Measurements from ENCODE around the gene CERS6. TPM values are rescaled to one million over a fixed set of nuclear protein-coding genes. Genes with fewer than 3 reads are reported as not detected.

The CERS6 gene
- total RNA-seq, 1 donor, result 23.9 TPM

DNA sequence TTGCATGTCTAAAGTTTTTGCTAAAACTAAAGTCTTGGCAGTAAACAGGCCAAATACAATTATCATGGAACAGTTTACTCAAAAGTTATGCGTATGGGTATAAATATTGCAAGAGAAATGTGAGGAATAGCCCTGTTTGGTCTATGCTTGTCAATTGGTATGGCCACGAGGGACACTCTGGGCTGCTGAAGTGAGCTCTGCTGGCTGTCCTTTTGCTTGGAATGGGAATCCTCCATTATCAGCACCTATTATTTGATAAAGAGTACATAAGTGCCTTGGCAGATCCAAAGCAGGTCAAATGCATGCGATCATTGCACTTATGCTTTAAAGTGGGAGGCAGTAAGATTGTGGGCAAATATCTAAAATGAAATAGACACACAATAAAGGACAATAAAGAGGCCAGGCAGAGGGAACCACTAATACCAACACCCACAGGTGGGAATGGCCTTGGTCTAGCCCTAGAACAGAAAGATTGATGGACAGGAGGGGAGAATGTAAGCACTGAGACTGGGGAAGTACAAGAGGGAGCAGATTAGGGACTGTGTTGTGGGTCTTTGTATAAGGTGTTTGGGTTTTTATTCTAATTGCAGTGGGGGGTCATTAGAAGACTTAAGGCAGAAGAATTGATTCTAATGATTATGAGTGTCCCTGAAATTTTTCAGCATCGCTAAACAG, 286.3 kb downstream of the CERS6 start:
- H4K20me1 ChIP-seq (ENCODE audit: insufficient read depth, low read length), result no peaks in the 10 kb centered on the region
- no peak overlapping the region for H3K27ac ChIP-seq (ENCODE audit: low read depth, low read length)
- no peaks in the 10 kb centered on the region for H3K36me3 ChIP-seq (ENCODE audit: insufficient read depth, low read length)
- no peak for DNase-seq (ENCODE audit: insufficient read length, low spot score, missing footprints)
- no peak overlapping the region for H3K4me3 ChIP-seq (ENCODE audit: insufficient read depth, low read length)
- H3K4me2 ChIP-seq (ENCODE audit: insufficient read depth, low read length), result no peak overlapping the region
- H3K9me3 ChIP-seq (ENCODE audit: low read depth, low read length), result no peaks in the 10 kb centered on the region
- H2AFZ ChIP-seq (ENCODE audit: low read length), result no peak overlapping the region
- H3K27me3 ChIP-seq (ENCODE audit: insufficient read depth, low read length), result no peaks in the 10 kb centered on the region
- TF ChIP-seq, protein P1, sequence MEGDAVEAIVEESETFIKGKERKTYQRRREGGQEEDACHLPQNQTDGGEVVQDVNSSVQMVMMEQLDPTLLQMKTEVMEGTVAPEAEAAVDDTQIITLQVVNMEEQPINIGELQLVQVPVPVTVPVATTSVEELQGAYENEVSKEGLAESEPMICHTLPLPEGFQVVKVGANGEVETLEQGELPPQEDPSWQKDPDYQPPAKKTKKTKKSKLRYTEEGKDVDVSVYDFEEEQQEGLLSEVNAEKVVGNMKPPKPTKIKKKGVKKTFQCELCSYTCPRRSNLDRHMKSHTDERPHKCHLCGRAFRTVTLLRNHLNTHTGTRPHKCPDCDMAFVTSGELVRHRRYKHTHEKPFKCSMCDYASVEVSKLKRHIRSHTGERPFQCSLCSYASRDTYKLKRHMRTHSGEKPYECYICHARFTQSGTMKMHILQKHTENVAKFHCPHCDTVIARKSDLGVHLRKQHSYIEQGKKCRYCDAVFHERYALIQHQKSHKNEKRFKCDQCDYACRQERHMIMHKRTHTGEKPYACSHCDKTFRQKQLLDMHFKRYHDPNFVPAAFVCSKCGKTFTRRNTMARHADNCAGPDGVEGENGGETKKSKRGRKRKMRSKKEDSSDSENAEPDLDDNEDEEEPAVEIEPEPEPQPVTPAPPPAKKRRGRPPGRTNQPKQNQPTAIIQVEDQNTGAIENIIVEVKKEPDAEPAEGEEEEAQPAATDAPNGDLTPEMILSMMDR (IDR thresholded peaks at IDR 0.05; ENCODE audit: extremely low read depth, low read depth, low read length), result no peak
- H3K4me1 ChIP-seq (ENCODE audit: insufficient read depth, low read length), result no peaks in the 10 kb centered on the region
- no peaks in the 10 kb centered on the region for H3K79me2 ChIP-seq (ENCODE audit: insufficient read depth, low read length)

DNA sequence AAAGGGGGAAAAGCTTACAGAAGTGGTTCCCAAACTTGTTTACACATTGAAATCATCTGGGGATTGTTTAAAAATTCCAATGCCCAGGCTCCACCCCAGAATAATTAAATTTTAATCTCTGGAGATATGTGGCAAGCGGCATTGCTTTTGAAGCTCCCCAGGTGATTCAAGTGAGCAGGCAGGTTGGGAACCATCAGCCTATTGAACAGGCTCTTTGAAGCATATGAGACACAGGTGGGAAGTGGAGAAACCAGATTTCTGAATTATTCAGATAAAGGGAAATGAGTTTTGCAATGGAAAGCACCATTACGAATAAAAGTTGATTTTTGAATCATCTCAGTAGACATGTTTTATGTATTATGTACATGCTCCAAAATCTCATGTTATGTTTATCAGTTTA, 288.8 kb downstream of the CERS6 start:
- no peaks in the 10 kb centered on the region for H3K4me1 ChIP-seq (ENCODE audit: insufficient read depth, low read length)
- no peak overlapping the region for H2AFZ ChIP-seq (ENCODE audit: low read length)
- no peak overlapping the region for H3K4me2 ChIP-seq (ENCODE audit: insufficient read depth, low read length)
- TF ChIP-seq, protein P1 (IDR thresholded peaks at IDR 0.05; ENCODE audit: extremely low read depth, low read depth, low read length), result no peak
- no peaks in the 10 kb centered on the region for H4K20me1 ChIP-seq (ENCODE audit: insufficient read depth, low read length)
- H3K4me3 ChIP-seq (ENCODE audit: insufficient read depth, low read length), result no peak overlapping the region
- H3K79me2 ChIP-seq (ENCODE audit: insufficient read depth, low read length), result no peaks in the 10 kb centered on the region
- H3K27me3 ChIP-seq (ENCODE audit: insufficient read depth, low read length), result no peaks in the 10 kb centered on the region
- no peak for DNase-seq (ENCODE audit: insufficient read length, low spot score, missing footprints)
- H3K36me3 ChIP-seq (ENCODE audit: insufficient read depth, low read length), result no peaks in the 10 kb centered on the region
- H3K27ac ChIP-seq (ENCODE audit: low read depth, low read length), result no peak overlapping the region
- H3K9me3 ChIP-seq (ENCODE audit: low read depth, low read length), result no peaks in the 10 kb centered on the region

DNA sequence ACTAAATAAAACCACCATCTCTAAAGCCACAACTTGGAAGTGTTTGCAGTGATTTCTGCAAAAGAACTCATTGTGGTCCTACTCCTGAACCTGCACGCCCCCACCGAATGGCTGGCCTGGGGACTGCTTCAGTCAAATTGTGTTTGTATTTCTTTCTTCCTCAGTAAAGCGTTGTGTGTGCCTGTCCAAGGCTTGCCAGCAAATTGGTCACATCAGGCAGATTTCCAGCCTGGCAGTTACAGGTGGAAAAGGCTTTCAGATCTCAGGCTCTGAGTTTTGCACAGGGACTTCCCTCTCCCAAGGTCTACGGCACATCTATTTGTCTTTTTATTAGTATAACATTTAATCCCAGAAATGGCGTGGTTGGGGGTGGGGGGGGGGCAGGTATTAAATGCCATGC, 292.4 kb downstream of the CERS6 start:
- H2AFZ ChIP-seq (ENCODE audit: low read length), result no peak overlapping the region
- no peaks in the 10 kb centered on the region for H3K9me3 ChIP-seq (ENCODE audit: low read depth, low read length)
- H3K27me3 ChIP-seq (ENCODE audit: insufficient read depth, low read length), result no peaks in the 10 kb centered on the region
- no peaks in the 10 kb centered on the region for H4K20me1 ChIP-seq (ENCODE audit: insufficient read depth, low read length)
- H3K27ac ChIP-seq (ENCODE audit: low read depth, low read length), result no peak overlapping the region
- H3K36me3 ChIP-seq (ENCODE audit: insufficient read depth, low read length), result no peaks in the 10 kb centered on the region
- no peak overlapping the region for H3K4me2 ChIP-seq (ENCODE audit: insufficient read depth, low read length)
- DNase-seq (ENCODE audit: insufficient read length, low spot score, missing footprints), result no peak
- TF ChIP-seq, protein P1 (IDR thresholded peaks at IDR 0.05; ENCODE audit: extremely low read depth, low read depth, low read length), result no peak
- H3K4me3 ChIP-seq (ENCODE audit: insufficient read depth, low read length), result no peak overlapping the region
- H3K79me2 ChIP-seq (ENCODE audit: insufficient read depth, low read length), result no peaks in the 10 kb centered on the region
- H3K4me1 ChIP-seq (ENCODE audit: insufficient read depth, low read length), result no peaks in the 10 kb centered on the region

DNA sequence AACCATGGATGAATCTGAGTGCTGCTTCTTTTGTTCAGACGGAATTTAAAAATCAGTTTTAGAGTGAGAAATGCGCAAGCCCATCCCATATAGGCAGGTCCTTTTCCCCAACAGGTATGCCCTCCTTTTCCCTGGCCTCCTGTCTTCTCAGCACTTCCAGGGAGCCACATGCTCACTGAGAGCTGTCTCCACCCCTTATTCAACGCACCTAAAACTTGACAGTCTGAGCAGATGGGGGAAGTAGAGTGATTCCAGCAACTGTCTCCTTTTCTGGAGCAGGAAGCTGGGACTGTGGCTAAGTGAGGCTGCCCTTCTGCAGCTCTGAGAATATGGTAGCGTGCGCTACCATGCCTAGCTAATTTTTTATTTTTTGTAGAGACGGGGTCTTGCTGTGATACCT, 293.2 kb downstream of the CERS6 start:
- H4K20me1 ChIP-seq (ENCODE audit: insufficient read depth, low read length), result no peaks in the 10 kb centered on the region
- no peaks in the 10 kb centered on the region for H3K4me1 ChIP-seq (ENCODE audit: insufficient read depth, low read length)
- H3K27me3 ChIP-seq (ENCODE audit: insufficient read depth, low read length), result no peaks in the 10 kb centered on the region
- H2AFZ ChIP-seq (ENCODE audit: low read length), result no peak overlapping the region
- H3K4me3 ChIP-seq (ENCODE audit: insufficient read depth, low read length), result no peak overlapping the region
- TF ChIP-seq, protein P1 (IDR thresholded peaks at IDR 0.05; ENCODE audit: extremely low read depth, low read depth, low read length), result no peak
- no peak overlapping the region for H3K4me2 ChIP-seq (ENCODE audit: insufficient read depth, low read length)
- no peak overlapping the region for H3K27ac ChIP-seq (ENCODE audit: low read depth, low read length)
- no peaks in the 10 kb centered on the region for H3K9me3 ChIP-seq (ENCODE audit: low read depth, low read length)
- no peak for DNase-seq (ENCODE audit: insufficient read length, low spot score, missing footprints)
- no peaks in the 10 kb centered on the region for H3K79me2 ChIP-seq (ENCODE audit: insufficient read depth, low read length)
- H3K36me3 ChIP-seq (ENCODE audit: insufficient read depth, low read length), result no peaks in the 10 kb centered on the region

Data from osteoblast (primary cell).